ENCODE data around the gene BTRC.

BTRC gene

DNA sequence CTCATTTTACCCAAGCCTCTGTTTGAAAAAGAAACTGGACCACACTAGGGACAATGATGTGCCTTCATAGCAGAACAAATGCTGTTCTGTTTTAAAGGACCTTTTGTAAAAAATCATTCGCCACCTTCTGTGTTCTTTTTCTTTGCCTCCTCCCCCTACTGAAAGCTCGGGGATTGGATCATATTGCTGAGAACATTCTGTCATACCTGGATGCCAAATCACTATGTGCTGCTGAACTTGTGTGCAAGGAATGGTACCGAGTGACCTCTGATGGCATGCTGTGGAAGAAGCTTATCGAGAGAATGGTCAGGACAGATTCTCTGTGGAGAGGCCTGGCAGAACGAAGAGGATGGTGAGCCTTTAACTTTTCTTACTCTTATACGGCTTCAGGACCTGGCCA is 171.9 kb downstream of the BTRC start:
- DNase-seq = peak in 8 of 56 donors; percentile 1 to 19 (median 8)

DNA sequence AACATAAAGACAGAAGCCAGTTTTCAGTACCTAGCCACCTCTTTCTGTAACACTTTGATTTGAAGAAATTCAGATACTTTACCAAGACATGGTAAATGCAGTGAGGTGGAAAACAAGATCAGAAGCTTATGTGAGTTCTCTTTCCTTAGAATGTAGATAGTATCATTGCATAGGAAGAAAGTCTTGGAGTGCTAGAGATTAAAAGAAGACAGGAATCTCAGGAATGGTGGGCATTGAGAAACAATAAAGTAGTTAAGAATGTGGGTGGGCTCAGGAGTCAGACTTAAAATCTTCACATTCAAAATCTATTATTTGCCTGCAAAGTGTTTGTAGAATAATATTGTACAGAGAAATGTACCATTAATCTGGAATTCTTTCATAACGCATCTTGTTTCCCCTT is 175.2 kb downstream of the BTRC start:
- DNase-seq = no peak

DNA sequence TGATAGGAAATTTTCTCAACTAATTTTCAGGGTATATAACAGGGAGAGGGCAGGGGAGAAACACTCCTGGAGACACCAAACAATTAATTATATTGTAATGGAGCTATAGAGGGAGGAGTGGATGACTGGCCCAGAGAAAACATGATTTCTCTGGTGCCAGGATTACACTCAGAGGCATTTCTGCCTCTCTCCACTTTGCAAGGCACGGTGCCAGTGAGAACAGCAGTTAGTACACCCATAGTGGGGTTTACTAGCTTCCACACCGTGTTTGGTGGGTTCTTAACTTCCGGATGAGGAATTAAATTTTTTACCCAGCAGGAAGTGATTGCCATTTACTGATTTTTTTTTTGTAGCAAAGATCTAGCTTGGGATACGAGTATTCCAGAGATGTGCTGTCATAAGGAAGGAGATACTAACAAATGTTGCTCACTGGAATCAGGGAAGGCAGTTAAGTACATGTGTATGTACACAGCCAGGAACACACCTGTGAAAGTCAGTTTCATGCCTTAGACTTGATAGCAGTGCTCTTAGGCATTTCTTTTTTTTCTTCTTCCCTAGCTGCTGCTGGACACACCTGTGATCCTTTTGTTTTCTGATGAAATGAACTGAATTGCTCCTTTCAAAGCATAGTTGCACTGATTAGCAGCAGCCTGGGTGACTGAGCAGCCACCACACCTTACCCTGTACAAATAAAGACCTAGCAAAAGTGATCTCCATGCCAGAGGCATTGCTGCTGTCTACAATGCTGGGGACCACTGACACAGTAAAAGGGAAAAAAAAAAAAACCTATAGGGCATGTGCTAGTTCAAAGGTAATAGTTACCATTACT is 176.0 kb downstream of the BTRC start:
- no peak for DNase-seq

DNA sequence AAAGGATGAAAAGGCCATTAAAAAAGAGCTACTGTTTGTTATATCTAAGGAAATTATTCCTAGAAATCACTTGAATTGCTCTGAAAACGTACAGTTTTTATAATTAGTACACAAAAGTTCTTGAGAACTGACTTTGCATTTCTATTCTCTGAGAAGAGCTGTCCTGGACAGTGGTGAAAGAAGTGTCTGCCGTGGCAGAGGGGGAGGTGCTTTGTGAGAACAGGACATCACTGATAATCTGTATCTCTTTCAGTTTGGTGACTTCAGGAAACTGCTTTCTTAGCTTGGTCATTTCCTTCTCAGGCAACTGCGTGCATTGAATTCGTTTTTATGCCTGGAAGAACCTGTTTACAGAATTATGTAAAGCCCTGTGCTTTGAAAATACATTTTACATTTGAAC is 182.0 kb downstream of the BTRC start:
- DNase-seq = no peak

DNA sequence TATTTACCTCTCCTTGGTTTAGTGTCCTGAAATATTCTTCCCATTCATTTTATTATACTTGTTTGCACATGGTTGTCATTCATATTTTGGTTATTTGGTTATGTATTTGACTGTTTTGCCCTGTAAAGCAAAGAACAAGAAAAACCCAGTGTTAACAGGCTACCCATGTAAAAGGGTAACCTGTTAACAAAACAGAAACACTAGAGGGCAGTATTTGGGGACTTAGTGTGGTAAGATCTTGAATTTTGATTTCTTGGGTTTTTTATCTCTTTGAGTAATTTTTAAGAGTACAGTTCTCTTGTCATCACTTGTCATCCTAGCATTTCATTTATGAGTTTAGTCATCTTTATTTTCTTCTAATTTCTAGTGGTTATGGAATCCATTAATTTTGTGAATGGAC is 182.8 kb downstream of the BTRC start:
- DNase-seq = no peak

DNA sequence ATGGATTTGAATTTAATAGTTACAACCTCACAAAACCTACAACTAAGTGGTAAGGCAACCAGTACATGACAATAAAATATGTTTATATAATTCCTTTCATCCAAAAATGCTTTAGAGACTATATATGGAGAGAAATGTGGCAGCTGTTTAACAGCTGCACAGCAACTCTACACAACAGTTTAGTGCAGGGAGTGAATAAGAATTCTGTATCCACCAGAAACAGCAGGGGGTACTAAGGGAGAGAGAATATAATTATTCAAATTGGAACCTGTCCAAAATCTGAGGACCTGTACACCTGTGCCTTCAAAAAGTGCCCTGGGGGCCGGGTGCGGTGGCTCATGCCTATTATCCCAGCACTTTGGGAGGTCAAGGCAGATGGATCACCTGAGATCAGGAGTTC is 184.5 kb downstream of the BTRC start:
- no peak for DNase-seq

DNA sequence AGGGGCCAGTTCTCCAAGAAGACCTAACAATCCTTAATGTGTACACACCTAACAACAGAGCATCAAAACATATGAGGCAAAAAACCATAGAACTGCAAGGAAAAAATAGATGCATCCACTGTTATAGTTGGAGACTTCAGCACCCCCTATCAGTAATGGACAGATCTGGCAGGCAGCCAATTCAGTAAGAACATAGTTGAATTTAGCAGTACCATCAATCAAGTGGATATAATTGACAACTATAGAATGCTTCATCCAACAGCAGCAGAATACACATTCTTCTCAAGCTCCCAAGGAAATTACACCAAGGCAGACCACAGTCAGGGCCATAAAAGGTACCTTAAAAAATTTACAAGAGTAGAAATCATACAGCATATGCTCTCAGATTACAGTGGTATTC is 191.9 kb downstream of the BTRC start:
- no peak for DNase-seq

DNA sequence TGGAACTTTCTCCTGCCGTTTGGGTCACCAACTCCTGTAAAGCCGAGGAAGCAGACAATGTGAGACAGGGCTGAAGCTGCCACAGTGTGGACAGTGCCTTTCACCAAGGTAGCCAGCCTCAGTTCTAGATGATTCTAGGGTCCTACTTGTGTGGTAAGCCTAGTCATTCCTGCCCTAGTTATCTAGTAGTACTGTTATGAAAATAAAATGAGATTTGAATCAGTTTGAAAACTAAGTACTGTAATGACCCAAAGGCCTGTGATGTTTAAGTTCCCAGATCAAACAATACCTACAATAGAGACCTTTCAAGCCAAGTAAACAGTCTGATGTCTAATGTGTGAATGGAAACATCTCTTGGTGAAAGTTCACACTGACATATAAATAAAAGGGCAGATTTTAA is 197.0 kb downstream of the BTRC start:
- DNase-seq = no peak

DNA sequence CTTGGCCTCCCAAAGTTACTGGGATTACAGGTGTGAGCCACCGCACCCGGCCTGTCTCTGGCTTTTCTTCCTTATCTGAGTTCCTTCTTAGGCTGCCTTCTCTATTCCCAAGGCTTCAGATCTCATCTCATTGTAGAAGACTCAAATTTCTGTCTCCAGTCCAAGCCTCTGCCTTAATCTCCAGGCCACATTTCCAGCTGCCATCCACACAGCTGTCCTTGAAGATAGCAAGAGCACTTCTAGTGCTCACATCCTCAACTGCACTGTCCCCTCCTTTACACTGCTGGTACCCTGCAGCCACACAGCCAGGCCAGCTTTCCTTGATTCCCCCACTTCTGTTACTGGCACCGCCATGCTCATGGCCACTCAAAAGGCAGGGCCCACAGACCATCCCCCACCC is 198.5 kb downstream of the BTRC start:
- DNase-seq = no peak

DNA sequence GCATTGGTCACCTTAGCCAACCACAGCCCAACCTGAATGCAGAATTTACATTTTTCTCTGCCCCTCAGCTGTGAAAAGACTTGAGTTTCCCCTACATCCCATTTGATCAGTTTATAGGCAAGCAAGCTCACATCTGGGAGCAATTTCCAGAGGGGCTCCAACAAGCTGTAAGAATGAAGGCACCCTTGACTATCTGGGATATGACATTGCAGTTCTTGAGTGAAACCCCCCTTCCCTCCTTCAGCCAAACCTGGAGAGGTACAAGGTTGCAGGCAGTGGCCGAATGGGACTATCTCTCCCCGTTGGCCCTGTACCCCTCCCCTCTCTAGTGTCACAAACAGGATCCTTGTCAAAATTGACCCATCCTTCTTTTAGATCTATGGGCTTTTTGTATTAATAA is 203.6 kb downstream of the BTRC start:
- no peak for DNase-seq

DNA sequence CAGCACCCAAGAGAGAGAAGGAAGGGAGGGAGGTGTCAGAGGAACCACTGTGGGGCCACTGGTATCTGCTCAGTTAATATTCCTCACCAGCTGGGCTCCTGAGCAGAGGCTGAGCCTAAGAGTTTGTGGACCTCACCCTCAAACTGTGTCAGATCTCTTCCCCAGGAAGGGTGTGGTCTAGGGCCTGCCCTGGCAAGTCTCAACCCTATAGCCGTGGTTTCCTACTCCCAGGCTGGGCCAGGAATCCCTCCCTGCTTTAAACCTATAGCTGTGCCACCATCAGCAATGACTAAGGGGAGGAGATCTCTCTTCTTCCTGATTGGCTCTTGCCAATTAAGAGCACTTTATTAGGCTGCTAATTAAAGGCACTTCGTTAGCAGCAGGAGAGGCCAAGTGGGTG is 204.2 kb downstream of the BTRC start:
- no peak for DNase-seq

DNA sequence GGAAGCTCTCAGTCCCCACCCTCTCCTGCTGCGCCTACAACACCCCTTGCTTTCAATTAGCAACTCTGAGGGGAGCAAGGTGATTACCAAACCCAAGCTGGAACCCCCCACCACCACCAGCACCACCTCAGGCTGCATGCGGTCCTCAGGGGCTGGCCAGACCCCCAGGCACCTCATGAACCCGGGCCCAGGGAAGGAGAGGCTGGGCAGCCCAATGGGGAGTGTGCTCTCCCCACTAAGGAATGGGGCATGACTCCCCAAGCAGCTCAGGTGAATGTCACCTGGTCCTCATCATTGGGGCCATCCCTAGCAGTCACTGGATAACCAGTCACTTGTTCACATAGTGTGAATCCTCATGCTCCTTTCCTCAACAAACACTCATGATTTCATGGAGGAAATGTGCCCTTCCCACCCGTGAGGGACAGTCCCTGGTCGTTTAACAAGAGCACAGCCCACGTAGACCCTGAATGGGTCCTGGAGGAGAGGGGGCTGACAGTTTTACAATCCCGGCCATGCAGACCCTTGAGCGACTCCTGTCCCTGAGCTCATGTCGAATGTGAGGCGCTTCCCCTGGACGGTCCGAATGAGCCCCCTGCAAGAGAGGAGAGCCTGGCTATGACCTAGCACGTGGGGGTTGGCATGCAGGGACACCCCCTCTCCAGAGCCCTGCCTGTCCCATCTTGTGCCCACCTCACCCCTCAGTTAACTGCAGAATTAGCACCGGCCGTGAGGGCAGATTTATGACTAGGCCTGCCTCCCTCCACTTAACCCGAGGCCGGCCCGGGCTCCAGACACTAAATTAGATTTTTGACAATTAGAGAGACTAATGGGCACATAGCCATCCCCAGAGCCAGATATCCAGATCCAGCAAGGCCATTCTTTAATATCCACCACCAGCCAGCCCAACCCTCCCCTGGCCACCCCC is 205.0 kb downstream of the BTRC start:
- no peak for DNase-seq

DNA sequence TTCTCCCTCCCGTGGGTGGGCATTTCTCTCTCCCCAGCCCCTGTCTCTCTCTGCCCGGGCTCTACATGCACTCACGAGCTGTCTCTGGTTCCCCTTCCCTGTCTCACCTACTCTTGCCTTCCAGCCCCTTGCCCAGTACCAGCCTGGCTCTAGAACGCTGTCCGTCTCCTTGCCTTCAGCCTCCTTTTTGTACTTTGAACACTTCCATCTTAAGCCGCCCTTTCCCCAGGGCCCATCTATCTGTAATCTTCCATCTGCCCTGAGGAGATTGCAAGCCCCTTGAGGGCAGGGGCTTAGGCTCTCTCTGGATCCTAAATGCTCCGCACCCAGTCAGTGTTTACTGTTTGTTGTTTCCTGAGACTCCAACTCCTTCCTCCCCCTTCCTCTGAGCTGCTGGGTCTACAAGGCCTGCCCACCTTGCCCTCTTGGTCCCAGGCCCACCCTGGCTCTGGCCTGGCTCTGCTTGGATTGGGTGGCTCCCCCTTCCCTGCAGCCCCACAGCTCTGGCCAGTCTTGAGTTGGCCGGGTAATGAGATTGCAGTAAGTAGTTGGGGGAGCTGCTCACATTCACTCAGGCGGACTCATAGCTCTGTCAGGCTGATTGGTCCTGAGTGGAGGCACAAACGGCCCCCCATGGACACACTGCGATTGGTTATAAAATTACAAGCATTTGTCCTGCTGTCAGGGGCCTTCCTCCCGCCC is 205.8 kb downstream of the BTRC start:
- no peak for DNase-seq

DNA sequence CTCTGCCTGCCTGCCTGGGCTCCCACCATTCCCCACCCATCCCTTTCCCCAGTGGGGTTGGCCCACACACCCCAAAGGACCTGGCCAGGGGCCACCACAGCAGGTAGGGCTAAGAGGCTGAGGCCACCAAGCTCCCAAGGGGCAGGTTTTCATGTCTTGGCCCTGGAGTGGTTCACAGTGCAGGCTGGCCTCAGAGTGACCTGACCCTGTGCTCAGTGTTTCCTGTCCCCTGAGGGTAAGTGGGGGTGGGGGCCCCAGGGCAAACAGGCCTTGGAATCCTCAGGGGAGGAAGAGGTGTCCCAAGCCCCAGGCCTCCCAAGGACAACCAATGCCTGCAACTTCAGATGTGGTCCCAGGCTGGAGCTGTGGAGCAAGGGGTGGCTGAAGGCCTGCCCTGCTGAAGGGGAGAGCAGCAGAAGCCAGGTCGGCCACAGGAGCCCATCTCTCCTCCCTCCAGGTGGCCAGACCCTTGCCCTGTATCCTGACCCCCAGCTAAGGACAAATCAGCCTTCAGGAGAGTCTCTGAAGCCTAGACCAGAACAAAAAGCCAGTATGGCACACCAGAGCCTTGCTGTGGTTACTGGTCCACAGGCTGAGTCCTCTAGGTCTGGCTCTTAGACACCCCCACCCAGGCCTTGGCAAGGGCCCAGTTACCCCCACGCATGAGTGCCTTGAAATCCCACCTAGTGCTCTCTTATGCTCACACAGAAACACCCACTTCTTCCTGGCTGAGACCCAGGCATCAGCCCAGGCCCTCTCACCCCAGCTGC is 206.5 kb downstream of the BTRC start:
- DNase-seq = no peak

DNA sequence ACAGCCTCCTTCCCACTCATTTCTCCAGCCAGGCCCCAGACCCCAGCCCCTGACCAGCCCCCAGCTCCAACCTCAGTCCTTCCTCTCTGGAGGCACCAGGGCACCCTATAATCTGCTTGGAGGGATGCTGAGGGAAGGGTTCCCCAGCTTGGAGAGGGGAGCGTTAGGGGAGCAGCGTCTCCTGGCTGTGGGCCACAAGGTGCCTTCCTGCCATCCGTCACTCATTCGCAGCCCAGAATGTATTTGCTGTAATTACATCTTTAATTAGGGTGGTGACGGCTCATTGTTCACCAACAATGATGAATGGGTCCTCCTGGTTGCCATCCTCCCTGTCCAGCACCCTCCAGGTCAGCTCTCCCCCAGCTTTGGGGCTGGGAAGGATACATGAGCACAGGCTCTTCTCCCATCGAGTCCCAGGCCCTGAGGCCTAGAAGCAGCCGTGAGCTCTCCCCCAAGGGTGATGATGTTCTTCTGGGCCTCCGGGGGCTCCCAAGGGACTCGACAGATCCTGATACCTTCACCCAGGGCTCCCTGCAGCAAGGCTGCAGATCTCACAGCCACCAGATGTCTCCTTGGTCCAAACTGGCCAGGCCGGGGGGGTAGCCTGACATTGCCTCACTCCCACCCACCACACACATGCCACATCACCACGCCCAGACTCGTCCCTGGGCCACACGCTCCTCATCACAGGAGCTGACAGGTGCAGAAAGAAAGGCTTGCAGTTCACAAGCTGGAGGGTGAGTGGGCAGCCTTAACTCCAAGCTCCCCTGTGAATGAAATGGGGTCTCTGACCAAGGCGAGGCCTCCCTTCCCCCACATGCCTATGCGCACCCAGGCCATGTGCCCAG is 207.3 kb downstream of the BTRC start:
- DNase-seq = no peak

DNA sequence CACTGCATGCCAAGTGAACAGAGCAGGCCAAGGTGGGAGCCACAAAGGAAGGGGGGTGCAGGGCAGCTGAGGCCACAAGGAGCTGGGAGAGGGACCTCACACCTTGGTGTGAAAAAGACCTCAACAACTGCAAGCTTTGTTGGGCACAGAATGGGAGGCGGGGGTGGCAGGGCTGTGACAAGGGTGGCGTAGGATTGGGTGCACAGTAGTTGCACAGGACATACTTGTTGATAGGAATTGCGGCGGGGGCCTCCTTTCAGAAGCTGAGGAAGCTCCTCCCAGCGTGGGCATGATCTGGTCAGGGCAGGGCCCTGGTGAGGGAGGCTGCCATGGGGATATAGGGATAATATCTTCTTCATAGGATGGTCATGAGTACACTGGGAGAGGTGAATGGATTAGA is 208.3 kb downstream of the BTRC start:
- DNase-seq = no peak

DNA sequence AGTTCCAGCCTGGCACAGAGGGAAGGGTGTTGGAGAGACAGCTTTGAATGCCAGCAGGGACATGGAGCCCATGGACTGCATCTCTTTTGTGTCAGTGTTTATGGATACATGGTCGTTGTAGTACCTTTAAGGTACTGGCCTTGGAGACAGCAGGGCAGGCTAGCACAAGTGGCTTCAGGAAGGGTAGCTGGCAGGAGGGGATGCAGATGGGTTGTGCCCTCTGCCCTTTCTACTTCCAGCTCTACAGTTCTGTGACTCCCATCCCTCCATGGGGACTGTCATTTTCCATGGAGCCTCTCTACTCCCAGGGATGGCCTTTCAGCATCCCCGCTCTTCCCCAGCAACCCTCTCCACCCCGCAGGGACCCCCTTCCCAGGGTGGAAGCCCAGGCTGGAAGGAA is 209.0 kb downstream of the BTRC start:
- DNase-seq = no peak

DNA sequence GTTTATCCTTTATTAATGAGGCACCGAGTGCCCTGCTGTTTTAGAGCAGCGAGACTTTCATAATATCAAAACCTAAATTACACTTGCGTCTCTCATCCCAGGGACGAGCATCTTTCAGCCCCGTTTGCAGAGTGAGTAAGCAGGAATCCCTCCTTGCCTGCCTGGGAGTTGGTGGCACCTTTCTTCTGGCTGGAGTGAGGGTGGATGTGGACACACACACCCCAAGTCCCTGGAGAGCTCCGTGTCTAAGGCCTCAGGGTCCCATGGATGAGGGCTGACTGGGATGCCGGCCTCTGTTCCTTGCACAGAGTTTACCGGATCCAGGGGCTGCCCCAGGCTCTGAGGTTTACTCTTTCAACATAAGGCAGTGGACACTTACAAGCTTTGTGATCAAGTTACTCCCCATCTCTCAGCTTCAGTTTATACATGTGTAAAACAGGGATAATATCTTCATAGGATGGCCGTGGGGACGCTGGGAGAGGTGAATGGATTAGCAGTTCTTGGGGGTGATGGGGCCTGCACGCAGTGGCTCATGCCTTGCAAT is 209.6 kb downstream of the BTRC start:
- DNase-seq = no peak

DNA sequence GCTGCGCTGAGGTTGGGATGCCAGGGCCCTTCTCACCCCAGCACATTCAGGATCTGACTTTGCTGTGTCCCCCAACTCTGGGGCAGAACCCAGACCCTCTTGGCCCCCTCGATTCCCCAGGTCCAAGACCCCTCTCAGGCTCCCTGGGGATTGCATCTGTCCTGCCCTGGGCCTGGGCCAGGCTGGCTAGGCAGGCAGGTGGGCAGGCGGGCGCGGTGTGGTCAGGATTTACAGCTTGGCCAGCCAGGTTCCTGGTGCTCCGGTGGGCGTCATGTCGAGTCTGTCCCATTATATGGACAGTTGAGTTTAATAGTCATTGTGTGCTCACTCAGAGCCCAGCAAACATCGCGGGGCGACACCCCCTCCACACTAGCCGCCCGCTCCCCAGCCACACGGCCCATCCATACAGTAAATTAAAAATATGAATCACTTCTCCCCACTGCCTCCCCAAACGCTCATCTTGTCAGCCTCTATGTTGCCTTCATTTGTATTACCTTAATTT is 210.6 kb downstream of the BTRC start:
- no peak for DNase-seq

Data from nucleus accumbens (tissue), 56 donors.